Gastrocnemius medialis (tissue), 4 donors: ENCODE data around the gene TAPT1. TPM values are rescaled to one million over a fixed set of nuclear protein-coding genes. Genes with fewer than 3 reads are reported as not detected.

Experiments used
- ATAC-seq, 2 donors: fragments of 150-250 bp; one replicate each; pipeline ENCODE4 v1.9.1; 2016
- DNase-seq, 2 donors: peaks; one replicate each; pipeline ENCODE4 v3.0.0-alpha.2; 2019
- H3K27ac ChIP-seq, 4 donors: fragments of 200-600 bp; sonication (generic); 1 replicate in 1 of 4; 2 replicates in 3 of 4; pipeline ENCODE4 v1.5.1; 2016 to 2018; ENCODE audit warnings: mild to moderate bottlenecking in 2 of 4, moderate library complexity in 1 of 4
- H3K27me3 ChIP-seq, 3 donors: fragments of 200-600 bp; sonication (generic) in 2 of 3; 1 replicate in 1 of 3; 2 replicates in 2 of 3; pipeline versions ENCODE4 v1.5.1 to v1.6.0; 2016 to 2019; ENCODE audit warnings: mild to moderate bottlenecking in 1 of 3, moderate library complexity in 1 of 3
- H3K36me3 ChIP-seq, 2 donors: fragments of 200-600 bp; sonication (generic) in 1 of 2; one replicate each; pipeline ENCODE4 v1.5.1; 2017 to 2018
- H3K4me1 ChIP-seq, 2 donors: fragments of 200-600 bp; sonication (generic) in 1 of 2; one replicate each; pipeline ENCODE4 v1.5.1; 2016 to 2017; ENCODE audit warnings: mild to moderate bottlenecking in 2 of 2
- H3K4me3 ChIP-seq, 4 donors: fragments of 200-600 bp; sonication (generic) in 3 of 4; 1 replicate in 1 of 4; 2 replicates in 3 of 4; pipeline ENCODE4 v1.5.1; 2016 to 2019; ENCODE audit warnings: mild to moderate bottlenecking in 2 of 4
- H3K9me3 ChIP-seq, 3 donors: fragments of 200-600 bp; sonication (generic) in 2 of 3; 1 replicate in 1 of 3; 2 replicates in 2 of 3; pipeline ENCODE4 v1.5.1; 2016 to 2019
- CTCF ChIP-seq, 5 experiments: fragments of 450-650 bp in 3 of 5; fragments of 200-600 bp in 2 of 5; sonication (generic) in 2 of 5; IDR thresholded peaks in 4 of 5; conservative IDR thresholded peaks in 1 of 5; 1 replicate in 4 of 5; 2 replicates in 1 of 5; pipeline ENCODE4 v1.5.1; 2016 to 2019; ENCODE audit warnings: antibody characterized with exemption in 5 of 5, mild to moderate bottlenecking in 3 of 5, moderate library complexity in 3 of 5
- POLR2A ChIP-seq, 2 donors: fragments of 450-650 bp; IDR thresholded peaks; one replicate each; pipeline ENCODE4 v1.6.1; 2017; ENCODE audit warnings: antibody characterized with exemption in 2 of 2, mild to moderate bottlenecking in 2 of 2, moderate library complexity in 2 of 2
- in situ Hi-C, 4 donors: fragments of 200-750 bp; cut with MboI; loops; one replicate each; pipeline versions ENCODE4 v1.15.0 to v1.8.0; 2017; ENCODE audit warnings: low sequenced_read_pairs in 4 of 4
- intact Hi-C: fragments of 100-400 bp; cut with DNase I; formaldehyde crosslinking; loops from one replicate; pipeline ENCODE4 v1.15.1; 2023; ENCODE audit warnings: low total_unique reads
- total RNA-seq, 4 donors: library from RNA; depleted of rRNA; stranded (reverse); fragments of >200 nt; gene quantifications; one replicate each; pipeline versions ENCODE4 v1.1.0 to v1.2.3, GENCODE V29; 2016

Gene TAPT1
- total RNA-seq, 4 donors from 2014 or later, result 29.5 to 44.1 (median 40.8) TPM

GRCh38 chr4:16243285-16243684 lies 17.0 kb upstream of the TAPT1 start:
- no peak overlapping the region for H3K4me3 ChIP-seq
- H3K27ac ChIP-seq, result no peak overlapping the region
- H3K27me3 ChIP-seq, result no peaks in the 10 kb centered on the region
- in situ Hi-C loops (no loop called here), intact Hi-C loops (loop anchor here (10.0 kb wide), 1 partner anchor 1962 kb away; no protein-coding TSS in a partner anchor)
- H3K9me3 ChIP-seq, result no peaks in the 10 kb centered on the region
- H3K36me3 ChIP-seq, result no peaks in the 10 kb centered on the region
- no peak for ATAC-seq
- TF ChIP-seq CTCF (IDR thresholded peaks at IDR 0.05 in 4 of 5, conservative IDR thresholded peaks at IDR 0.05 in 1 of 5) (no peak), POLR2A (IDR thresholded peaks at IDR 0.05) (no peak)
- no peaks in the 10 kb centered on the region for H3K4me1 ChIP-seq
- no peak for DNase-seq

- intact Hi-C loops (loop anchor here (10.0 kb wide), 1 partner anchor 1965 kb away; no protein-coding TSS in a partner anchor), in situ Hi-C loops (no loop called here)
- no peak for TF ChIP-seq CTCF (IDR thresholded peaks at IDR 0.05 in 4 of 5, conservative IDR thresholded peaks at IDR 0.05 in 1 of 5)
- TF ChIP-seq POLR2A (IDR thresholded peaks at IDR 0.05), result no peak
- ATAC-seq (no peak), DNase-seq (no peak)
- Histone ChIP-seq H3K4me3 (no peak overlapping the region), H3K4me1 (no peaks in the 10 kb centered on the region), H3K27me3 (no peaks in the 10 kb centered on the region), H3K36me3 (no peaks in the 10 kb centered on the region), H3K9me3 (no peaks in the 10 kb centered on the region), H3K27ac (no peak overlapping the region)
Measured at GRCh38 chr4:16240300-16240699, 14.0 kb upstream of the TAPT1 start.

GRCh38 chr4:16239086-16239485 lies 12.8 kb upstream of the TAPT1 start:
- Histone ChIP-seq H3K27ac (no peak overlapping the region), H3K9me3 (no peaks in the 10 kb centered on the region), H3K4me3 (no peak overlapping the region), H3K4me1 (no peaks in the 10 kb centered on the region), H3K36me3 (no peaks in the 10 kb centered on the region), H3K27me3 (no peaks in the 10 kb centered on the region)
- intact Hi-C loops (no loop called here), in situ Hi-C loops (no loop called here)
- no peak for TF ChIP-seq CTCF (IDR thresholded peaks at IDR 0.05 in 4 of 5, conservative IDR thresholded peaks at IDR 0.05 in 1 of 5)
- TF ChIP-seq POLR2A (IDR thresholded peaks at IDR 0.05), result no peak
- DNase-seq, result no peak
- ATAC-seq, result no peak

- in situ Hi-C loops, result no loop called here
Measured at GRCh38 chr4:16238327-16238726, 12.1 kb upstream of the TAPT1 start.

More at GRCh38 chr4:16238327-16238726, 12.1 kb upstream of the TAPT1 start:
- Histone ChIP-seq H3K36me3 (no peaks in the 10 kb centered on the region), H3K9me3 (no peaks in the 10 kb centered on the region), H3K4me1 (no peaks in the 10 kb centered on the region), H3K27ac (no peak overlapping the region), H3K4me3 (no peak overlapping the region), H3K27me3 (no peaks in the 10 kb centered on the region)
- intact Hi-C loops, result no loop called here
- DNase-seq, result no peak
- ATAC-seq, result no peak
- TF ChIP-seq POLR2A (IDR thresholded peaks at IDR 0.05) (no peak), CTCF (IDR thresholded peaks at IDR 0.05 in 4 of 5, conservative IDR thresholded peaks at IDR 0.05 in 1 of 5) (no peak)
